HepG2 (cell line): ENCODE results near the gene CABLES1.

Experiments
- CBX5 ChIP-seq: sonication (generic); formaldehyde crosslinking; IDR thresholded peaks from 2 replicates; pipeline ENCODE4 v1.4.0; 2020; ENCODE audit warnings: missing genetic modification reagents, borderline replicate concordance
- CHD2 ChIP-seq: IDR thresholded peaks from 2 replicates; pipeline ENCODE4 v1.6.1; 2011; ENCODE audit warnings: low read depth, low read length, improper control_type of control experiment
- FOXA3 ChIP-seq: IDR thresholded peaks from 2 replicates; pipeline ENCODE4 v1.6.1; 2016; ENCODE audit warnings: missing genetic modification reagents, missing compliant biosample characterization
- HOXA7 ChIP-seq: sonication (generic); formaldehyde crosslinking; IDR thresholded peaks from 2 replicates; pipeline ENCODE4 v1.8.1; 2022; ENCODE audit warnings: mild to moderate bottlenecking, missing genetic modification reagents, moderate library complexity
- MXI1 ChIP-seq: IDR thresholded peaks from 3 replicates; pipeline ENCODE4 v1.6.1; 2012; ENCODE audit warnings: low read depth, low read length, inconsistent platforms, borderline replicate concordance
- RFXAP ChIP-seq: sonication (generic); formaldehyde crosslinking; IDR thresholded peaks from 2 replicates; pipeline ENCODE4 v1.4.0; 2020; ENCODE audit warnings: missing genetic modification reagents, borderline replicate concordance
- TGIF2 ChIP-seq: IDR thresholded peaks from 2 replicates; pipeline ENCODE4 v1.6.1; 2016; ENCODE audit warnings: control low read depth, missing compliant biosample characterization
- ZNF207 ChIP-seq: fragments of 450-650 bp; IDR thresholded peaks from 2 replicates; pipeline ENCODE4 v1.6.1; 2016; ENCODE audit warnings: antibody characterized with exemption, borderline replicate concordance
- TF ChIP-seq, protein P1 (sequence below): sonication (generic); formaldehyde crosslinking; IDR thresholded peaks from 2 replicates; pipeline ENCODE4 v1.5.0; 2020; ENCODE audit warnings: mild to moderate bottlenecking, missing genetic modification reagents, moderate library complexity
- TF ChIP-seq, protein P2 (sequence below): sonication (generic); formaldehyde crosslinking; IDR thresholded peaks from 2 replicates; pipeline ENCODE4 v1.4.0; 2020; ENCODE audit warnings: low read depth, missing genetic modification reagents
- TF ChIP-seq, protein P3 (sequence below): sonication (generic); formaldehyde crosslinking; IDR thresholded peaks from 2 replicates; pipeline ENCODE4 v1.5.1; 2020; ENCODE audit warnings: mild to moderate bottlenecking, missing genetic modification reagents, borderline replicate concordance

DNA sequence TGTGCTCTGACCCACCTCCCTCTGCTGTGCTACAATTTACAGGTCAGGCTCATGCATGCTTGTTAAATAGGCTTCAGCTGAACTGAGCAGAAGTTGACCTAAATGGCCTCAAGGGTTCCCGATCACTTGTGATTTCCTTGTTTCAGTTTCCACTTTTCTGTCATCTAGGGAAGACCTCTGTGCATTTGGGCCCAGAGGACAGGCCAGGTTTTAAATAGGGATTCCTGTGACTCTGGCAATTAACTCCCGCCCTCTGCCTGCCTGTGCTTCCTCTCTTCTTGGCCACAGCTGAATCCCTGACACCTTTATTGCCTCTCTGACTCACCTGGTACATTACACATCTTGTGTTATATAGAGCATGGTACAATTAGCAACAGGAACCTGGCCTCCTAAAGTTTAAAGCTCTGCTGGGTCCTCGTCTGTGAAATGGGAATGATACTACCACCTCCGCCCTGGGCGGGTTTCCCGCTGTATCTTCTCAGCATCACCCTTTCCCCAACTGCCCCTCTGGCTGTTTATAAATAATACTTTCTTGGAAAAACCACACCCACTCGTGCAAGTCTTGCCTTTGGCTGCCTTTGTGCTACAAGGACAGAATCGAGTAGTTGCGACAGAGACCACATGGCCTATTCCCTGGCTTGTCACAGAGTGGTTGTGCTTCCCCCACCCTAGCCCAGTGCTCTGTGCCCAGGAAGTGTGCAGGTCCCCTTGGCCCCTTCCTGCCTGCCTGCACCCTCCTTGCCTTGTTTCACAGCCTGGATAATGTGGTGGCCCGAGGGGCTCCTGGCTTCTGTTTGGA lies 7.9 kb downstream of the CABLES1 start:
- no peak for TF ChIP-seq TGIF2 (CRISPR knock-in tag)
- TF ChIP-seq, protein P1, sequence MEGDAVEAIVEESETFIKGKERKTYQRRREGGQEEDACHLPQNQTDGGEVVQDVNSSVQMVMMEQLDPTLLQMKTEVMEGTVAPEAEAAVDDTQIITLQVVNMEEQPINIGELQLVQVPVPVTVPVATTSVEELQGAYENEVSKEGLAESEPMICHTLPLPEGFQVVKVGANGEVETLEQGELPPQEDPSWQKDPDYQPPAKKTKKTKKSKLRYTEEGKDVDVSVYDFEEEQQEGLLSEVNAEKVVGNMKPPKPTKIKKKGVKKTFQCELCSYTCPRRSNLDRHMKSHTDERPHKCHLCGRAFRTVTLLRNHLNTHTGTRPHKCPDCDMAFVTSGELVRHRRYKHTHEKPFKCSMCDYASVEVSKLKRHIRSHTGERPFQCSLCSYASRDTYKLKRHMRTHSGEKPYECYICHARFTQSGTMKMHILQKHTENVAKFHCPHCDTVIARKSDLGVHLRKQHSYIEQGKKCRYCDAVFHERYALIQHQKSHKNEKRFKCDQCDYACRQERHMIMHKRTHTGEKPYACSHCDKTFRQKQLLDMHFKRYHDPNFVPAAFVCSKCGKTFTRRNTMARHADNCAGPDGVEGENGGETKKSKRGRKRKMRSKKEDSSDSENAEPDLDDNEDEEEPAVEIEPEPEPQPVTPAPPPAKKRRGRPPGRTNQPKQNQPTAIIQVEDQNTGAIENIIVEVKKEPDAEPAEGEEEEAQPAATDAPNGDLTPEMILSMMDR (CRISPR knock-in tag) = no peak
- TF ChIP-seq MXI1 = no peak
- TF ChIP-seq HOXA7 (CRISPR knock-in tag) = no peak
- no peak for TF ChIP-seq ZNF207
- no peak for TF ChIP-seq CBX5 (CRISPR knock-in tag)
- no peak for TF ChIP-seq RFXAP (CRISPR knock-in tag)
- TF ChIP-seq, protein P2, sequence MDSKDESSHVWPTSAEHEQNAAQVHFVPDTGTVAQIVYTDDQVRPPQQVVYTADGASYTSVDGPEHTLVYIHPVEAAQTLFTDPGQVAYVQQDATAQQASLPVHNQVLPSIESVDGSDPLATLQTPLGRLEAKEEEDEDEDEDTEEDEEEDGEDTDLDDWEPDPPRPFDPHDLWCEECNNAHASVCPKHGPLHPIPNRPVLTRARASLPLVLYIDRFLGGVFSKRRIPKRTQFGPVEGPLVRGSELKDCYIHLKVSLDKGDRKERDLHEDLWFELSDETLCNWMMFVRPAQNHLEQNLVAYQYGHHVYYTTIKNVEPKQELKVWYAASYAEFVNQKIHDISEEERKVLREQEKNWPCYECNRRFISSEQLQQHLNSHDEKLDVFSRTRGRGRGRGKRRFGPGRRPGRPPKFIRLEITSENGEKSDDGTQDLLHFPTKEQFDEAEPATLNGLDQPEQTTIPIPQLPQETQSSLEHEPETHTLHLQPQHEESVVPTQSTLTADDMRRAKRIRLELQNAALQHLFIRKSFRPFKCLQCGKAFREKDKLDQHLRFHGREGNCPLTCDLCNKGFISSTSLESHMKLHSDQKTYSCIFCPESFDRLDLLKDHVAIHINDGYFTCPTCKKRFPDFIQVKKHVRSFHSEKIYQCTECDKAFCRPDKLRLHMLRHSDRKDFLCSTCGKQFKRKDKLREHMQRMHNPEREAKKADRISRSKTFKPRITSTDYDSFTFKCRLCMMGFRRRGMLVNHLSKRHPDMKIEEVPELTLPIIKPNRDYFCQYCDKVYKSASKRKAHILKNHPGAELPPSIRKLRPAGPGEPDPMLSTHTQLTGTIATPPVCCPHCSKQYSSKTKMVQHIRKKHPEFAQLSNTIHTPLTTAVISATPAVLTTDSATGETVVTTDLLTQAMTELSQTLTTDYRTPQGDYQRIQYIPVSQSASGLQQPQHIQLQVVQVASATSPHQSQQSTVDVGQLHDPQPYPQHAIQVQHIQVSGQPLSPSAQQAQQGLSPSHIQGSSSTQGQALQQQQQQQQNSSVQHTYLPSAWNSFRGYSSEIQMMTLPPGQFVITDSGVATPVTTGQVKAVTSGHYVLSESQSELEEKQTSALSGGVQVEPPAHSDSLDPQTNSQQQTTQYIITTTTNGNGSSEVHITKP (CRISPR knock-in tag) = no peak
- TF ChIP-seq FOXA3 (CRISPR knock-in tag) = no peak
- TF ChIP-seq, protein P3, sequence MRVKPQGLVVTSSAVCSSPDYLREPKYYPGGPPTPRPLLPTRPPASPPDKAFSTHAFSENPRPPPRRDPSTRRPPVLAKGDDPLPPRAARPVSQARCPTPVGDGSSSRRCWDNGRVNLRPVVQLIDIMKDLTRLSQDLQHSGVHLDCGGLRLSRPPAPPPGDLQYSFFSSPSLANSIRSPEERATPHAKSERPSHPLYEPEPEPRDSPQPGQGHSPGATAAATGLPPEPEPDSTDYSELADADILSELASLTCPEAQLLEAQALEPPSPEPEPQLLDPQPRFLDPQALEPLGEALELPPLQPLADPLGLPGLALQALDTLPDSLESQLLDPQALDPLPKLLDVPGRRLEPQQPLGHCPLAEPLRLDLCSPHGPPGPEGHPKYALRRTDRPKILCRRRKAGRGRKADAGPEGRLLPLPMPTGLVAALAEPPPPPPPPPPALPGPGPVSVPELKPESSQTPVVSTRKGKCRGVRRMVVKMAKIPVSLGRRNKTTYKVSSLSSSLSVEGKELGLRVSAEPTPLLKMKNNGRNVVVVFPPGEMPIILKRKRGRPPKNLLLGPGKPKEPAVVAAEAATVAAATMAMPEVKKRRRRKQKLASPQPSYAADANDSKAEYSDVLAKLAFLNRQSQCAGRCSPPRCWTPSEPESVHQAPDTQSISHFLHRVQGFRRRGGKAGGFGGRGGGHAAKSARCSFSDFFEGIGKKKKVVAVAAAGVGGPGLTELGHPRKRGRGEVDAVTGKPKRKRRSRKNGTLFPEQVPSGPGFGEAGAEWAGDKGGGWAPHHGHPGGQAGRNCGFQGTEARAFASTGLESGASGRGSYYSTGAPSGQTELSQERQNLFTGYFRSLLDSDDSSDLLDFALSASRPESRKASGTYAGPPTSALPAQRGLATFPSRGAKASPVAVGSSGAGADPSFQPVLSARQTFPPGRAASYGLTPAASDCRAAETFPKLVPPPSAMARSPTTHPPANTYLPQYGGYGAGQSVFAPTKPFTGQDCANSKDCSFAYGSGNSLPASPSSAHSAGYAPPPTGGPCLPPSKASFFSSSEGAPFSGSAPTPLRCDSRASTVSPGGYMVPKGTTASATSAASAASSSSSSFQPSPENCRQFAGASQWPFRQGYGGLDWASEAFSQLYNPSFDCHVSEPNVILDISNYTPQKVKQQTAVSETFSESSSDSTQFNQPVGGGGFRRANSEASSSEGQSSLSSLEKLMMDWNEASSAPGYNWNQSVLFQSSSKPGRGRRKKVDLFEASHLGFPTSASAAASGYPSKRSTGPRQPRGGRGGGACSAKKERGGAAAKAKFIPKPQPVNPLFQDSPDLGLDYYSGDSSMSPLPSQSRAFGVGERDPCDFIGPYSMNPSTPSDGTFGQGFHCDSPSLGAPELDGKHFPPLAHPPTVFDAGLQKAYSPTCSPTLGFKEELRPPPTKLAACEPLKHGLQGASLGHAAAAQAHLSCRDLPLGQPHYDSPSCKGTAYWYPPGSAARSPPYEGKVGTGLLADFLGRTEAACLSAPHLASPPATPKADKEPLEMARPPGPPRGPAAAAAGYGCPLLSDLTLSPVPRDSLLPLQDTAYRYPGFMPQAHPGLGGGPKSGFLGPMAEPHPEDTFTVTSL (CRISPR knock-in tag) = no peak
- TF ChIP-seq CHD2 = no peak
